ENCODE data around the gene RAMP2. TPM values are rescaled to one million over a fixed set of nuclear protein-coding genes. Genes with fewer than 3 reads are reported as not detected.

The RAMP2 gene
- total RNA-seq, 1 donor from 2014 or later = 2.1 TPM

DNA sequence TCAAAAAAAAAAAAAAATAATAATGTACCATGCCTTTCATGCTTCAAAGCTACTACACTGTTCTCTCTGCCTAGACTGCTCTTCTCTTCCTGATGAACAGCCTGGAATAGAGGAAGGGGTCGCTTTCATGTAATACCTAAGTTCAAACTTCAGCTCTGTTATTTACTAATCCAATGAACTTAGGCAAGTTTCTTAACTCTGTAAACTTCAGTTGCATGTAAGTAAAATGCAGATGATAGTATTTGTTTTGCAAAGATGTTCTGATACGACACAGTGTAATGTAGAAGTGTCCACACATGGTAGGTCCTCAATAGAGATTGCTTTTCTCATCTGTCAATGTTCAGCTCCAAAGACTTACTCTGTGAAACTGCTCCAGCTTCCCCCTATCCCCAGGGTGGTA lies 30.9 kb downstream of the RAMP2 start:
- DNase-seq (ENCODE audit: low read depth, low spot score) = no peak

DNA sequence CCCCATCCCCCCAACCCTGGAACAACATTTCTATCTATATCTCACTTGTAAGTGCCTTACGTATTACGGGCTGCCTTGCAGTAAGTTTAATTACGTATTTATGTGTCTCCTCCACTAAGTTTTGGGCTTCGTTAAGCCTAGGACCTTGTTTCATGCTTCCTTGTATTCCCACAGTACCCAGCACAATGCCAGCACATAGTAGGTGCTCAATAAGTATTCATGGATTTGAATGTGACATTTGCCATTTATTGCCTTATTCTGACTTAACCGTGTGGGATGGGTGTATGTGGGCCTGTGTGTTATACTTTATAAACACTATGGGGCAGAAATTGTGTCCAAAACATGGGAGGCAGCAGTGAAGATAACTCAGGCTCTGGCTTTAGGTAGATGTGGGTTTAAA lies 31.5 kb downstream of the RAMP2 start:
- no peak for DNase-seq (ENCODE audit: low read depth, low spot score)

- DNase-seq (ENCODE audit: low read depth, low spot score) = no peak
These were observed 34.0 kb downstream of the RAMP2 start for GRCh38 chr17:42795061-42795460.

DNA sequence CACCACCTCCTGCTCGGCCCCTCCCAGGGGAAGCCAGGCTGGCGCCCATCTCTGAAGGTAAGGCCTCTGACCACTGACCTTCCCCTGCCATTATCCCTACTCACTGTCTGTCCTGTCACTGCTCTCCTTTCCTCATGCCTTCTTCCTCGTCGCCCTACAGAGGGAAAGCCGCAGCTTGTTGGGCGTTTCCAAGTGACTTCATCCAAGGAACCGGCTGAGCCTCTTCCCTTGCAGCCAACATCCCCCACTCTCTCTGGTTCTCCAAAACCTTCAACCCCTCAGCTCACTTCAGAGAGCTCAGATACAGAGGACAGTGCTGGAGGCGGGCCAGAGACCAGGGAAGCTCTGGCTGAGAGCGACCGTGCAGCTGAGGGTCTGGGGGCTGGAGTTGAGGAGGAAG lies 34.4 kb downstream of the RAMP2 start:
- DNase-seq (ENCODE audit: low read depth, low spot score) = no peak

DNA sequence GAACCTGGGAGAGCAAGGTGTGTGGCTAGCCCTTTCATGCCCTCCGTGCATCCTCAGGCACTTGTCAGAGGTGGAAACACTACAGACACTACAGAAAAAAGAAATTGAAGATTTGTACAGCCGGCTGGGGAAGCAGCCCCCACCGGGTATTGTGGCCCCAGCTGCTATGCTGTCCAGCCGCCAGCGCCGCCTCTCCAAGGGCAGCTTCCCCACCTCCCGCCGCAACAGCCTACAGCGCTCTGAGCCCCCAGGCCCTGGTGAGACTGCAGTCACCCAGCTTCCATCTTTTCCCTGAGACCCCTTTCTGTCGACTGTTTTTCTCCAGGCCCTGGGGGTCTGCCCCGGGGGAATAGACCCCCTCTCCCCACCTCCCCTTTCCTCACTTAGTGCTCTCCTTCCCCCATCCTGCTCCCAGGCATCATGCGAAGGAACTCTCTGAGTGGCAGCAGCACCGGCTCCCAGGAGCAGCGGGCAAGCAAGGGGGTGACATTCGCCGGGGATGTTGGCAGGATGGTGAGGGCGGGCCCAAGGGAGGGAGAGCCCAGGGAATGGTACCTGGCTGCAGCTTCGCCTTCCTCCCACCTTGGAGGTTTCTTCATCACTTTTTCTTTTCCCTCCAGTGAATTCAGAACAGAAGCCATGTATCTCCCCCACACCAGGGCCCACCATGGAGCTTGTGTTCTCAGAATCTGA lies 35.2 kb downstream of the RAMP2 start:
- no peak for DNase-seq (ENCODE audit: low read depth, low spot score)

DNA sequence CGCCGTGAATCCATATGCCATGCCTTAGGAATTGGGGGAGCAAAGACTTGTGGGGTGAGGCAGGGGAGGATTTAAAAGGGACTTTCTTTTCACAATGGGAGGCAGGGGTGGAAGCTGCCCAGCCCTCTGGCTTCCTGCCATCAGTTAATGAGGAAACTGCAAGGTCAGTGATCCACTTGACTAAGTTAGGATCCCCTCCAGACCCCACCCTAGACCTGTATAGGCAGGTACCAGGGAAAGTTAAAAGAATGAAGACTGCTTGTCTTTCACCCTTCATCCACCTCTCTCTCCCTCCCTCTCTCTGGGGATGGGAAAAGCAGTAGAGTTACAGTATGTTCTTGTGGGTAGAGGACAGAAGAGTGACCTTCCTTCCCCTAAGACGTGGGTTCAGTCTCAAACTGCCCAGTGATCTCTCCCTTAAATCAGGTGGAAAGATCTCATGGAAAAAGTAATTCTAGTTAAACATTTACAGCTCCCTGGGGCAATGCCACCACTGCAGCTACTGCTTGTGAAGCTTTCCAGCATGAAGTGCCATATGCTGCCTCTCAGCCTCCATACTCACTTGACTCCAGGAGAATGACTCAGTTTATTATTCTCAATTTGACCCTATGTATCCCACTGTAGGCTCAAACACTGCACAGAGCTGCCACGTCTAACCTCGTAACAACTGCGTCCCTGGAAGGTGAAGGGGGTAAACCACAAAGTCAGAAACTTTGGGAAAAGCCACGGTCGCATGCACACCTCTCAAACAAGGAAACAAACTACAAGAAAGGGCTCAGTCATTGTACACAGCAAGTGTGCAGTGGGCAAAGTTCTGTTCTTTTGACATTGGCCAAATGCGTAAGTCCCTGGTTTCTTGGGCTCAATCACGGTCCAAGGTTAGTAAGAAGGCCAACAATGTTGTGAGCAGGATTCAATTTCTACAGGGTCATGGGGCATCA lies 36.3 kb downstream of the RAMP2 start:
- no peak for DNase-seq (ENCODE audit: low read depth, low spot score)

DNA sequence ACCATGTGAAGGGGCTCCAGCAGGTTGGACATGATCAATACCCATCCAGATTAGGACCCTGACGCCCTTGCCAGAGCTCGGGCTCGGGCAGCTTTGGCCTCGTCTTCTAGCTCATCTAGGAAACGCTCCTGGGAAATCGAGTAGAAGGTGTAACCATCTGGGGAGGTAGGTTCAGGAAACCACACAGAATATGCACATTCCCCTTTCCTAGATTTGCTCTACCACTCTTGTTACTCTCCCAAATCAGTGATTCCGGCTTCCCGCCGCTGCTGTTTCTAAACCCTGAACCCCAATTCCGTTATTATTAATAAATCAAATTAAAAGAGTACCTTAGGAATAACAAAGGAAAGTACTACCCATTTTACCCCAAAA lies 37.0 kb downstream of the RAMP2 start:
- DNase-seq (ENCODE audit: low read depth, low spot score) = no peak

DNA sequence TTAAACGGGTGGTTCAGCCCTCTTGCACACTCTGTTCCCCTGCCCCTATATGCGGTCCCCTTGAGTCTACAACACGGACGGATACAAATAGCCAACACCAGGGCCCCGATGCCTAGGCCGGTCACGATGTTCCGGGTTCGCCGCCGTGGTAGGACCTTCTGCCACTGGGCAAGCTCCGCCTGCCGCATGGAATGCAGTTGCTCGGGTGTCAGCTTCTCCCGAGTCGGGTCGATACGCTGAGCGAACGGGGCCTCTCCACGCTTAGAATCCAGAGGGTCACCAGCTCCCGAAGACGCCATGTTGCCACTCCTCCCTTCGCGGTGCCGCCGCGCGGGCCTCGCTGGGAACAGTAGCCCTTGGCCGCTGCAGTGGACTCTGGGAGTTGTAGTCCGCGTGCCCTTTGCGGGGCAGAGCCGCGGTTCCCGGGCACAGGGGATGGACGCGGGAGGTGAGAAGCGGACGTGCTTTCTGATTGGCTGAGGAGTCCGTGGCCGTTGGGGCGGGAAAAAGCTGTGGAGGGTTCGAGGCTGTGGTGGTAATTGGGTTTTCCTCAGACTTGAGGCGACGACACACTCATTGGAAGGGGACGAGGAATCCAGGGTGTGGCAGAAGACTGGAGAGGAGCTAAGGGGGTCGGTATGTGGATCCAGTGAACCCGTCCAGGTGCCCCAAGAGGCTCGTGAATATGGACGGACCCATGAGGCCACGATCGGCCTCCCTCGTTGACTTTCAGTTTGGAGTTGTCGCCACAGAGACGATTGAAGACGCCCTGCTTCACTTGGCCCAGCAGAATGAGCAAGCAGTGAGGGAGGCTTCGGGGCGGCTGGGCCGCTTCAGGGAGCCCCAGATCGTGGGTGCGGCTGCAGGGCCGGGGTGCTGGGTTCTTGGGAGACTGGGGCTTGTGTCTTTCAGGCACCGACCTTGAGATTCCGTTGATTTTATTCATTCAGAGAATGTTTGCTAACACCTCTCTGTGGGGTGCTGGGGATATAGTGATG lies 37.7 kb downstream of the RAMP2 start, which contains the start of the genes CNTD1 and COA3:
Gene CNTD1, plus strand, starts transcription at position 479 of the 998 bp plus-strand sequence. Its CDS starts 207 bp downstream, at position 686.
Gene COA3, minus strand, starts transcription at position 322 of the 998 bp plus-strand sequence. Its CDS starts 23 bp downstream, at position 299.
- peak; percentile 48 for DNase-seq (ENCODE audit: low read depth, low spot score)

DNA sequence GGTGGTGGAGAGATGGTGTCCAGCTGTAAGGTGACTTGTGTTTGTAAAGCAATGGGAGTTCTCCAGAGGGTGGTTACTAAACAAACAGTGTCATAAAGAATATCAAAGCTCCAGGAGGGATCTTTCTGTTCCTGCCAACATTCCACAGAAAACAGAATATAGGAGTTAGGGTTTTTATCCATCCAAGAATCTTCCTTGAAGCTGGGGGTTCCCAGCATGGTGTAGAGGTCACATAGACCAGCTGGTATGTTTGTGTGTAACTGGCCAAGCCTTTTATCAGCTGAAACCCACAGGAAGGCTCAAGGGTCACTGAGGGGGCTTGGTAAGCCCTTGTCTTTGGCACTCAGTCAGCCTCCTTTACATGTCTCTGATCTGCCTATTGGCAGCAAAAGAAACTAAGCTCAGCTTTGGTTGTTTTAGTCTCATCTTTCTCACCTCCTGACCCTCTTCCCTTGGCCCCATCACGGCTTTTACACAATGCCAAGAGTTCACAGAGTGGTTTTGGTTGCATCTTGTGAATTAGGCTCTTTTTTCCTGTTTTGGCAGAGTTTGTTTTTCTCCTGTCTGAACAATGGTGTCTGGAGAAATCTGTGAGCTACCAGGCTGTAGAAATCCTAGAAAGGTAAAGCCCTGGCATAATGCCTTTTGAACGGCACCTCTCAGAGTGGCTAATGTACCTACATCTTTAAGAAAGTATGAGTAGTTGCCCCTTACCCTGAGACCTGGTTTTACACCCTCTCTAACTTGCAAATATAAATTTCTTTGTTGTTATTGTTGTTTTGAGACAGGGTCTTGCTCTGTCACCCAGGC lies 42.3 kb downstream of the RAMP2 start:
- DNase-seq (ENCODE audit: low read depth, low spot score) = no peak

DNA sequence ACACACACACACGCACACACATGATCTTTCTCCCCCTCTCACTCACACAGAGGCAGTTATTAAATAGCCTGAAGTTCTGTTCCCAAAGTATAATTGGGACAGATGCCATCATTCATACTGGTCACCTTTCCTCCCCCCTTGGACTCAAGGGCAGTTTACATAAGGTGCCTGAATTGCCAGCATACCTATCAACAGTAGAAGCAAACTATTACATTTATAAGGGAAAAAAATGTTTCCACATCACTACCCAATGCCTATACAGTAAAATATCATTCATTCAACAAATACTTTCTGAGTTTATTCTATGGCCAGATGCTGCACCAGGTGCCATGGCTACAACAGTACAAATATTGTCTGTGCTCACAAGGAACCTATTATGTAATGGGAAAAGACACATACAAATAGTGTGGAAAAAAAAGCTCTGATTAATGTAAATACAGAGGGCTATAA lies 43.9 kb downstream of the RAMP2 start:
- no peak for DNase-seq (ENCODE audit: low read depth, low spot score)

GRCh38 chr17:42806249-42806648 lies 45.2 kb downstream of the RAMP2 start:
- DNase-seq (ENCODE audit: low read depth, low spot score) = no peak

DNA sequence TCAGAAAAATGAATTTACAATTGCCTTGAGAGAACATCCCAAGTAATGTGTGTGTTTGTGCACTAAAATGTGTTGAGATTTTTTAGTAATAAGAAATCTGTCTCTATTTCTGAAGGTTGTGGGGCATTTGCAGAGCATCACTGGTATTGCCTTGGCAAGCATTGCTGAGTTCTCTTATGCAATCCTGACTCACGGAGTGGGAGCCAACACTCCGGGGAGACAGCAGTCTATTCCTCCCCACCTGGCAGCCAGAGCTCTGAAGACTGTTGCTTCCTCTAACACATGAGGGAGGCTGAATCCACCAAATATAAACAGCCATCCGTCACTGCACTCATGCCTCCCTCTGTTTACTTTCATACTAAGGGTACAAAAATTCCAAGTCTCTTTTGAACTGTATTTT lies 48.2 kb downstream of the RAMP2 start:
- no peak for DNase-seq (ENCODE audit: low read depth, low spot score)

Other genes starting within 250 kb of the RAMP2 start
- 23.2 and 30.3 TPM in 2 replicates for gene NAGLU, start 225.0 kb upstream of the RAMP2 start, total RNA-seq
- 0.18 and 0.79 TPM in 2 replicates for gene HSD17B1, start 208.3 kb upstream of the RAMP2 start, total RNA-seq
- 13.8 and 14.5 TPM in 2 replicates for gene COASY, start 199.1 kb upstream of the RAMP2 start, total RNA-seq
- 33.2 and 44.8 TPM in 2 replicates for gene MLX, start 194.1 kb upstream of the RAMP2 start, total RNA-seq
- 7.6 and 9.2 TPM in 2 replicates for gene PSMC3IP, start 183.5 kb upstream of the RAMP2 start, total RNA-seq
- 52.4 and 54.0 TPM in 2 replicates for gene RETREG3, start 151.9 kb upstream of the RAMP2 start, total RNA-seq
- gene TUBG1, start 151.5 kb upstream of the RAMP2 start, total RNA-seq = 24.3 and 42.7 TPM in 2 replicates
- 3.6 and 4.4 TPM in 2 replicates for gene TUBG2, start 101.9 kb upstream of the RAMP2 start, total RNA-seq
- 6.3 and 8.5 TPM in 2 replicates for gene PLEKHH3, start 84.2 kb upstream of the RAMP2 start, total RNA-seq
- 1.9 and 2.2 TPM in 2 replicates for gene CCR10, start 79.4 kb upstream of the RAMP2 start, total RNA-seq
- 30.9 and 35.4 TPM in 2 replicates for gene CNTNAP1, start 78.7 kb upstream of the RAMP2 start, total RNA-seq
- 7.5 and 13.4 TPM in 2 replicates for gene EZH1, start 16.2 kb upstream of the RAMP2 start, total RNA-seq
- gene VPS25, start 12.2 kb downstream of the RAMP2 start, total RNA-seq = 39.0 and 55.6 TPM in 2 replicates
- gene WNK4, start 19.4 kb downstream of the RAMP2 start, total RNA-seq = 0.33 and 2.6 TPM in 2 replicates
- gene COA3, start 37.5 kb downstream of the RAMP2 start, total RNA-seq = 71.8 and 73.5 TPM in 2 replicates
- 0.04 TPM in 1 of 2 replicates, not detected in the other for gene CNTD1, start 37.6 kb downstream of the RAMP2 start, total RNA-seq
- gene BECN1, start 63.1 kb downstream of the RAMP2 start, total RNA-seq = 172 and 180 TPM in 2 replicates
- 89.3 and 111 TPM in 2 replicates for gene PSME3, start 72.2 kb downstream of the RAMP2 start, total RNA-seq
- 0.26 and 0.49 TPM in 2 replicates for gene AOC2, start 83.4 kb downstream of the RAMP2 start, total RNA-seq
- gene AOC3, start 90.0 kb downstream of the RAMP2 start, total RNA-seq = 0.04 TPM in 1 of 2 replicates, not detected in the other
- gene G6PC1, start 139.6 kb downstream of the RAMP2 start, total RNA-seq = not detected in 2 replicates
- 22.2 and 29.3 TPM in 2 replicates for gene AARSD1, start 203.2 kb downstream of the RAMP2 start, total RNA-seq
- 0.26 TPM in 1 of 2 replicates, not detected in the other for gene PTGES3L, start 218.9 kb downstream of the RAMP2 start, total RNA-seq
- 11.7 and 12.5 TPM in 2 replicates for gene RUNDC1, start 219.3 kb downstream of the RAMP2 start, total RNA-seq
- gene RPL27, start 237.2 kb downstream of the RAMP2 start, total RNA-seq = 827 and 1,178 TPM in 2 replicates
- 15.0 and 20.3 TPM in 2 replicates for gene IFI35, start 245.6 kb downstream of the RAMP2 start, total RNA-seq

Data from pulmonary artery endothelial cell (primary cell).